Liver (tissue), 9 donors: ENCODE measurements around the gene CCN5. TPM values are rescaled to one million over a fixed set of nuclear protein-coding genes. Genes with fewer than 3 reads are reported as not detected.
"Not testable (repeated sequence)": the region's sequence is repeated elsewhere in the genome, so short reads cannot be mapped to it uniquely, and the experiment has no call there.

ENCODE experiments used
- DNase-seq: peaks from one replicate; pipeline ENCODE4 v3.0.0-alpha.2; 2017; ENCODE audit warnings: low spot score
- H3K27ac ChIP-seq, 2 donors: one replicate each; pipeline ENCODE4 v1.7.0; 2013; ENCODE audit warnings: inconsistent platforms in 2 of 2, low read length in 2 of 2, control low read depth in 1 of 2, low read depth in 1 of 2, mild to moderate bottlenecking in 1 of 2
- H3K27me3 ChIP-seq, 4 donors: one replicate each; pipeline versions ENCODE4 v1.6.1 to v1.7.0; 2013; ENCODE audit warnings: low read length in 3 of 4, inconsistent platforms in 1 of 4, mild to moderate bottlenecking in 1 of 4, moderate library complexity in 1 of 4; ENCODE audit not compliant: control insufficient read depth in 4 of 4, insufficient read depth in 4 of 4
- H3K36me3 ChIP-seq, 4 donors: one replicate each; pipeline versions ENCODE4 v1.6.1 to v1.7.0; 2013; ENCODE audit warnings: low read length in 3 of 4, mild to moderate bottlenecking in 3 of 4, low read depth in 1 of 4, moderate library complexity in 1 of 4; ENCODE audit not compliant: control insufficient read depth in 4 of 4, insufficient read depth in 3 of 4
- H3K4me1 ChIP-seq, 4 donors: one replicate each; pipeline versions ENCODE4 v1.6.1 to v1.7.0; 2013; ENCODE audit warnings: low read length in 3 of 4, mild to moderate bottlenecking in 3 of 4, moderate library complexity in 1 of 4; ENCODE audit not compliant: control insufficient read depth in 4 of 4, insufficient read depth in 4 of 4
- H3K4me3 ChIP-seq, 3 donors: one replicate each; pipeline versions ENCODE4 v1.6.1 to v1.7.0; 2013; ENCODE audit warnings: low read length in 3 of 3, control low read depth in 1 of 3, low read depth in 1 of 3, mild to moderate bottlenecking in 1 of 3
- H3K9ac ChIP-seq, 2 donors: one replicate each; pipeline ENCODE4 v1.7.0; 2013; ENCODE audit warnings: low read length in 2 of 2, mild to moderate bottlenecking in 2 of 2, moderate library complexity in 2 of 2, control low read depth in 1 of 2, low read depth in 1 of 2
- H3K9me3 ChIP-seq, 4 donors: one replicate each; pipeline versions ENCODE4 v1.6.1 to v1.7.0; 2013; ENCODE audit warnings: low read length in 3 of 4; ENCODE audit not compliant: control insufficient read depth in 4 of 4
- ATF3 ChIP-seq: IDR thresholded peaks from 2 replicates; pipeline ENCODE4 v1.6.1; 2016; ENCODE audit warnings: antibody characterized with exemption
- CTCF ChIP-seq: fragments of 150-350 bp; IDR thresholded peaks from 2 replicates; pipeline ENCODE4 v1.5.1; 2017; ENCODE audit warnings: improper control_type of control experiment, low read depth, low read length; ENCODE audit not compliant: missing input control
- EGR1 ChIP-seq, 2 donors: IDR thresholded peaks; 2 replicates each; pipeline ENCODE4 v1.6.1; 2016 to 2018; ENCODE audit warnings: antibody characterized with exemption in 2 of 2, low read depth in 2 of 2
- FOXA1 ChIP-seq: IDR thresholded peaks from 2 replicates; pipeline ENCODE4 v1.6.1; 2016; ENCODE audit warnings: antibody characterized with exemption
- FOXA2 ChIP-seq: IDR thresholded peaks from 2 replicates; pipeline ENCODE4 v1.6.1; 2016; ENCODE audit warnings: antibody characterized with exemption
- GABPA ChIP-seq, 2 donors: IDR thresholded peaks in 1 of 2; conservative IDR thresholded peaks in 1 of 2; 2 replicates each; pipeline ENCODE4 v1.6.1; 2016; ENCODE audit warnings: antibody characterized with exemption in 2 of 2, mild to moderate bottlenecking in 1 of 2, moderate library complexity in 1 of 2
- HNF4A ChIP-seq, 2 donors: conservative IDR thresholded peaks; 2 replicates each; pipeline ENCODE4 v1.6.1; 2016; ENCODE audit warnings: antibody characterized with exemption in 2 of 2, mild to moderate bottlenecking in 2 of 2
- HNF4G ChIP-seq: IDR thresholded peaks from 2 replicates; pipeline ENCODE4 v1.6.1; 2016; ENCODE audit warnings: antibody characterized with exemption
- JUND ChIP-seq, 2 donors: IDR thresholded peaks; 2 replicates each; pipeline ENCODE4 v1.6.1; 2016; ENCODE audit warnings: antibody characterized with exemption in 2 of 2
- MAX ChIP-seq: IDR thresholded peaks from 2 replicates; pipeline ENCODE4 v1.6.1; 2016; ENCODE audit warnings: antibody characterized with exemption
- NR2F2 ChIP-seq: IDR thresholded peaks from 2 replicates; pipeline ENCODE4 v1.6.1; 2016; ENCODE audit warnings: antibody characterized with exemption
- RAD21 ChIP-seq, 2 donors: IDR thresholded peaks; 2 replicates each; pipeline ENCODE4 v1.6.1; 2016; ENCODE audit warnings: antibody characterized with exemption in 2 of 2, mild to moderate bottlenecking in 2 of 2
- RXRA ChIP-seq, 2 donors: IDR thresholded peaks; 2 replicates each; pipeline ENCODE4 v1.6.1; 2017 to 2018; ENCODE audit warnings: antibody characterized with exemption in 2 of 2, mild to moderate bottlenecking in 1 of 2
- SP1 ChIP-seq: IDR thresholded peaks from 2 replicates; pipeline ENCODE4 v1.6.1; 2018; ENCODE audit warnings: antibody characterized with exemption, mild to moderate bottlenecking
- TAF1 ChIP-seq: conservative IDR thresholded peaks from 2 replicates; pipeline ENCODE4 v1.6.1; 2016; ENCODE audit warnings: antibody characterized with exemption, mild to moderate bottlenecking
- YY1 ChIP-seq: IDR thresholded peaks from 2 replicates; pipeline ENCODE4 v1.6.1; 2016; ENCODE audit warnings: antibody characterized with exemption, mild to moderate bottlenecking
- ZBTB33 ChIP-seq: IDR thresholded peaks from 2 replicates; pipeline ENCODE4 v1.6.1; 2016; ENCODE audit warnings: antibody characterized with exemption
- WGBS: extraction: QIAGEN DNeasy Blood & Tissue Kit; methylation state at CpG from one replicate; pipeline ENCODE4 v1.1.7; 2013; 5-methylcytosine and 5-hydroxymethylcytosine counted together
- polyA plus RNA-seq, 2 donors: library from polyadenylated mRNA; stranded (reverse) in 1 of 2; unstranded in 1 of 2; fragments of 200-250 nt in 1 of 2; fragments of >200 nt in 1 of 2; fragmentation: Nextera tagmentation in 1 of 2; extraction: Ambion mirVana in 1 of 2; gene quantifications; one replicate each; pipeline versions ENCODE4 v1.2.1 to v1.2.3, GENCODE V29; 2013 to 2015
- total RNA-seq, 2 donors: library from RNA; depleted of rRNA; stranded (reverse); fragments of >200 nt; gene quantifications; one replicate each; pipeline ENCODE4 v1.2.3, GENCODE V29; 2014
- TF ChIP-seq, protein P1 (sequence below): IDR thresholded peaks from 2 replicates; pipeline ENCODE4 v1.6.1; 2016; ENCODE audit warnings: antibody characterized with exemption, mild to moderate bottlenecking
- donor health status: healthy.
- donor health status: healthy.
- donor health status: healthy.
- donor health status: healthy.
- donor health status: healthy.

Gene CCN5
- total and polyA plus RNA-seq, 4 donors = 1.2 to 3.6 (median 1.9) TPM; not detected in 1

- H3K27ac ChIP-seq = no peak overlapping the region
Observed at GRCh38 chr20:44695674-44696300, 19.4 kb upstream of the CCN5 start.

DNA sequence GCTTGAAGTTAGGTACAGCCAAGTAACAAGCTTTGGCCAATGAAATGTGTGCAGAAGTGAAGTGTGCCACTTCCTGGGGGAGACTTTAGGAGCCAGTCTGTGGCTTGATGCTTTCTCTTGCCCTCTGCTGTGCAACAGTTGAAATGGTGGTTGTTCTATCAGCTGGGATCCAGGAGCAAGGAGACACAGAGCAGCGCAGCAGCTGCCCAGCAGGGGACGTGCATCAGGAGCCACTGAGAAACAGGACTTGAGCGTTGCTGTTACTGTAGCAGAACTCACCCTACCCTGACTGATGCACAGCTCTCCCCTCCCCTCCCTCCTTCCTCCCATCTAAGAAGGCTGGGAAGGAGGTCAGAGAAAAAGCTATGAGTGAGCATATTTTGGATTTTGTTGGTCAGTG, 18.9 kb upstream of the CCN5 start:
- no peaks in the 10 kb centered on the region for H3K27me3 ChIP-seq
- no peak overlapping the region for H3K4me3 ChIP-seq
- no peaks in the 10 kb centered on the region for H3K4me1 ChIP-seq
- H3K27ac ChIP-seq = no peak overlapping the region
- TF ChIP-seq FOXA2 (no peak), ZBTB33 (no peak), SP1 (no peak), HNF4G (no peak), MAX (no peak), CTCF (no peak), YY1 (no peak), GABPA (IDR thresholded peaks at IDR 0.05 in 1 of 2, conservative IDR thresholded peaks at IDR 0.05 in 1 of 2) (no peak), JUND (IDR thresholded peaks at IDR 0.05) (no peak), HNF4A (conservative IDR thresholded peaks at IDR 0.05) (no peak), TAF1 (no peak), FOXA1 (no peak), EGR1 (IDR thresholded peaks at IDR 0.05; ENCODE audit: low read depth in 2 of 2) (no peak), NR2F2 (no peak), RXRA (IDR thresholded peaks at IDR 0.05) (no peak), RAD21 (IDR thresholded peaks at IDR 0.05) (no peak), ATF3 (no peak)
- TF ChIP-seq, protein P1, sequence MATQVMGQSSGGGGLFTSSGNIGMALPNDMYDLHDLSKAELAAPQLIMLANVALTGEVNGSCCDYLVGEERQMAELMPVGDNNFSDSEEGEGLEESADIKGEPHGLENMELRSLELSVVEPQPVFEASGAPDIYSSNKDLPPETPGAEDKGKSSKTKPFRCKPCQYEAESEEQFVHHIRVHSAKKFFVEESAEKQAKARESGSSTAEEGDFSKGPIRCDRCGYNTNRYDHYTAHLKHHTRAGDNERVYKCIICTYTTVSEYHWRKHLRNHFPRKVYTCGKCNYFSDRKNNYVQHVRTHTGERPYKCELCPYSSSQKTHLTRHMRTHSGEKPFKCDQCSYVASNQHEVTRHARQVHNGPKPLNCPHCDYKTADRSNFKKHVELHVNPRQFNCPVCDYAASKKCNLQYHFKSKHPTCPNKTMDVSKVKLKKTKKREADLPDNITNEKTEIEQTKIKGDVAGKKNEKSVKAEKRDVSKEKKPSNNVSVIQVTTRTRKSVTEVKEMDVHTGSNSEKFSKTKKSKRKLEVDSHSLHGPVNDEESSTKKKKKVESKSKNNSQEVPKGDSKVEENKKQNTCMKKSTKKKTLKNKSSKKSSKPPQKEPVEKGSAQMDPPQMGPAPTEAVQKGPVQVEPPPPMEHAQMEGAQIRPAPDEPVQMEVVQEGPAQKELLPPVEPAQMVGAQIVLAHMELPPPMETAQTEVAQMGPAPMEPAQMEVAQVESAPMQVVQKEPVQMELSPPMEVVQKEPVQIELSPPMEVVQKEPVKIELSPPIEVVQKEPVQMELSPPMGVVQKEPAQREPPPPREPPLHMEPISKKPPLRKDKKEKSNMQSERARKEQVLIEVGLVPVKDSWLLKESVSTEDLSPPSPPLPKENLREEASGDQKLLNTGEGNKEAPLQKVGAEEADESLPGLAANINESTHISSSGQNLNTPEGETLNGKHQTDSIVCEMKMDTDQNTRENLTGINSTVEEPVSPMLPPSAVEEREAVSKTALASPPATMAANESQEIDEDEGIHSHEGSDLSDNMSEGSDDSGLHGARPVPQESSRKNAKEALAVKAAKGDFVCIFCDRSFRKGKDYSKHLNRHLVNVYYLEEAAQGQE = no peak
- H3K9me3 ChIP-seq = no peaks in the 10 kb centered on the region
- no peak overlapping the region for H3K9ac ChIP-seq
- no peaks in the 10 kb centered on the region for H3K36me3 ChIP-seq
- no peak for DNase-seq
- WGBS = 87% methylated on average over 3 of the region's 3 CpGs

More at GRCh38 chr20:44695674-44696300, 19.4 kb upstream of the CCN5 start:
- Histone ChIP-seq H3K9me3 (no peaks in the 10 kb centered on the region), H3K4me3 (no peak overlapping the region), H3K36me3 (no peaks in the 10 kb centered on the region), H3K9ac (no peak overlapping the region), H3K27me3 (no peaks in the 10 kb centered on the region), H3K4me1 (no peaks in the 10 kb centered on the region)
- TF ChIP-seq CTCF (no peak), NR2F2 (no peak), SP1 (no peak), HNF4G (no peak), MAX (no peak), GABPA (IDR thresholded peaks at IDR 0.05 in 1 of 2, conservative IDR thresholded peaks at IDR 0.05 in 1 of 2) (no peak)
- no peak for DNase-seq

DNA sequence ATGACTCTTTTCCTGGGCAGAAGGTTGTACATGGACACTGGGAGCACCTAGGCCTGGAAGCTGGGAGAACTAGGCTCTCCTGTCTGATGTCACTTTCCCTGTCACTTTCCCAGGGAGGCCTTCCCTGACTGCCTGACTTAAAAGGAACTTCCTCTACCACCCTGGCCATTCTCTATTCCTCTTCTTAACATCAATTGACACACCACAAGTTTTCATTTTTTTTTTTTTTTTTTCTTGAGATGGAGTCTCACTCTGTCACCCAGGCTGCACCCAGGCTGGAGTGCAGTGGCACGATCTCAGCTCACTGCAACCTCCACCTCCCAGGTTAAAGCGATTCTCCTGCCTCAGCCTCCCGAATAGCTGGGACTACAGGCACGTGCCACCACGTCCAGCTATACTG, 18.1 kb upstream of the CCN5 start:
- not testable (repeated sequence) for H3K27ac ChIP-seq, H3K27me3 ChIP-seq, H3K36me3 ChIP-seq, H3K9ac ChIP-seq, H3K9me3 ChIP-seq, DNase-seq, H3K4me1 ChIP-seq, H3K4me3 ChIP-seq
- WGBS = 90% methylated on average over 5 of the region's 5 CpGs
